GM18907 (cell line): ENCODE measurements around the gene BCO2.
"Not testable (repeated sequence)": the region's sequence is repeated elsewhere in the genome, so short reads cannot be mapped to it uniquely, and the experiment has no call there.

Experiments
- ATAC-seq: cut with Tn5 transposase; IDR thresholded peaks from one replicate; pipeline ENCODE4 v1.9.1; 2021; ENCODE audit warnings: mild to moderate bottlenecking, moderate library complexity; ENCODE audit not compliant: unreplicated experiment

BCO2 gene

GRCh38 chr11:112174789-112175598, at the start of gene BCO2:
TSS of gene BCO2 (plus strand) at chr11:112175512. CDS start at chr11:112175602, 90 bp downstream.
- peak; percentile 40 for ATAC-seq

GRCh38 chr11:112127056-112127455, 48.3 kb upstream of the BCO2 start:
- no peak for ATAC-seq

- no peak for ATAC-seq
Measured at GRCh38 chr11:112128483-112129121, 46.7 kb upstream of the BCO2 start.

GRCh38 chr11:112129656-112130055, 45.7 kb upstream of the BCO2 start:
- ATAC-seq: no peak

- no peak for ATAC-seq
Measured at GRCh38 chr11:112132737-112133136, 42.6 kb upstream of the BCO2 start.

- no peak for ATAC-seq
Measured at GRCh38 chr11:112134473-112134872, 40.8 kb upstream of the BCO2 start.

- ATAC-seq: no peak
Measured at GRCh38 chr11:112143597-112143996, 31.7 kb upstream of the BCO2 start.

- no peak for ATAC-seq
Measured at GRCh38 chr11:112150517-112150916, 24.8 kb upstream of the BCO2 start.

- ATAC-seq: no peak
Measured at GRCh38 chr11:112156153-112156955, 19.0 kb upstream of the BCO2 start.

- no peak for ATAC-seq
Measured at GRCh38 chr11:112156956-112157766, 18.2 kb upstream of the BCO2 start.

GRCh38 chr11:112159098-112160065, 15.9 kb upstream of the BCO2 start:
- ATAC-seq: no peak

GRCh38 chr11:112160091-112160848, 15.0 kb upstream of the BCO2 start:
- no peak for ATAC-seq

- ATAC-seq: no peak
Measured at GRCh38 chr11:112161012-112161411, 14.3 kb upstream of the BCO2 start.

- ATAC-seq: not testable (repeated sequence)
Measured at GRCh38 chr11:112162200-112162599, 13.1 kb upstream of the BCO2 start.

- ATAC-seq: no peak
Measured at GRCh38 chr11:112162761-112163546, 12.4 kb upstream of the BCO2 start.

GRCh38 chr11:112163875-112164685, 11.2 kb upstream of the BCO2 start, which contains the start of gene IL18:
TSS of gene IL18 (minus strand) at chr11:112164094. CDS start at chr11:112155053, 9,041 bp downstream.
- ATAC-seq: no peak

GRCh38 chr11:112165049-112165448, 10.3 kb upstream of the BCO2 start:
- ATAC-seq: no peak
